ENCODE measurements around the gene MRPS6.

DNA sequence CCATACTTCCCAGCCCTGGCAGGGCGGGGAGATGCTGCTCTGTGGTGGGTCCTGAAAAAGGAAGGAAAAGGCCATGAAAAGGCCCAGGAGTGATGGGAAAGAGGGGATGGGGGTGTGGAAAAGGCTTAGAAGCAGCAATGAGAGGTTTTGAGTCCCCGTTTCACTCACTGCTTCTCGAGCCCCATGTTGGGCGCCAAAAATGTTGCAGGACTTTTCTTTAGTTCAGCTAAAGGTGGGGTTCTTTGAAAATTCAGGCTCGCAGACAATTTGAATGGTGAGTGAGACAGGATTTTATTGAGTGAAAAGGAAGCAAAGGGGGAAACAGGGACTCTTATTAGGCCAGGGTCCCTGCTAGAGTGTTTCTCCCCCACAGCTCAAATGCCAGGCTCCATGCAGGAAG, 93.1 kb downstream of the MRPS6 start:
- TF ChIP-seq CHD1 (IDR thresholded peaks at IDR 0.05; ENCODE audit: low read depth, low read length) (no peak), CEBPB (IDR thresholded peaks at IDR 0.05; ENCODE audit: low read depth, low read length) (no peak), MAZ (IDR thresholded peaks at IDR 0.05; ENCODE audit: borderline replicate concordance, low read depth, low read length) (no peak), POLR2A (IDR thresholded peaks at IDR 0.05; ENCODE audit: low read depth, low read length) (no peak), SMC3 (IDR thresholded peaks at IDR 0.05; ENCODE audit: low read depth, low read length) (no peak), RAD21 (IDR thresholded peaks at IDR 0.05; ENCODE audit: low read length) (no peak), MXI1 (IDR thresholded peaks at IDR 0.05; ENCODE audit: borderline replicate concordance, low read depth, low read length) (no peak), MAFK (IDR thresholded peaks at IDR 0.05; ENCODE audit: low read depth, low read length) (no peak), RCOR1 (IDR thresholded peaks at IDR 0.05; ENCODE audit: insufficient replicate concordance, low read length) (no peak), NFE2L2 (IDR thresholded peaks at IDR 0.05; ENCODE audit: low read depth, low read length) (no peak), BHLHE40 (IDR thresholded peaks at IDR 0.05; ENCODE audit: low read depth, low read length) (no peak), RFX5 (IDR thresholded peaks at IDR 0.05; ENCODE audit: low read depth, low read length) (no peak)
- TF ChIP-seq, protein P1, sequence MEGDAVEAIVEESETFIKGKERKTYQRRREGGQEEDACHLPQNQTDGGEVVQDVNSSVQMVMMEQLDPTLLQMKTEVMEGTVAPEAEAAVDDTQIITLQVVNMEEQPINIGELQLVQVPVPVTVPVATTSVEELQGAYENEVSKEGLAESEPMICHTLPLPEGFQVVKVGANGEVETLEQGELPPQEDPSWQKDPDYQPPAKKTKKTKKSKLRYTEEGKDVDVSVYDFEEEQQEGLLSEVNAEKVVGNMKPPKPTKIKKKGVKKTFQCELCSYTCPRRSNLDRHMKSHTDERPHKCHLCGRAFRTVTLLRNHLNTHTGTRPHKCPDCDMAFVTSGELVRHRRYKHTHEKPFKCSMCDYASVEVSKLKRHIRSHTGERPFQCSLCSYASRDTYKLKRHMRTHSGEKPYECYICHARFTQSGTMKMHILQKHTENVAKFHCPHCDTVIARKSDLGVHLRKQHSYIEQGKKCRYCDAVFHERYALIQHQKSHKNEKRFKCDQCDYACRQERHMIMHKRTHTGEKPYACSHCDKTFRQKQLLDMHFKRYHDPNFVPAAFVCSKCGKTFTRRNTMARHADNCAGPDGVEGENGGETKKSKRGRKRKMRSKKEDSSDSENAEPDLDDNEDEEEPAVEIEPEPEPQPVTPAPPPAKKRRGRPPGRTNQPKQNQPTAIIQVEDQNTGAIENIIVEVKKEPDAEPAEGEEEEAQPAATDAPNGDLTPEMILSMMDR (conservative IDR thresholded peaks at IDR 0.05; ENCODE audit: low read depth, low read length), result no peak
